Lower leg skin (tissue), 3 donors: ENCODE data around the gene NUP98.

Experiments used
- CTCF ChIP-seq, 3 donors: fragments of 450-650 bp; IDR thresholded peaks; one replicate each; pipeline ENCODE4 v1.5.1; 2016; ENCODE audit warnings: antibody characterized with exemption in 3 of 3, mild to moderate bottlenecking in 3 of 3, moderate library complexity in 2 of 3
- POLR2A ChIP-seq, 2 donors: fragments of 450-650 bp; IDR thresholded peaks; one replicate each; pipeline ENCODE4 v1.6.1; 2016 to 2017; ENCODE audit warnings: antibody characterized with exemption in 2 of 2, mild to moderate bottlenecking in 1 of 2, moderate library complexity in 1 of 2

DNA sequence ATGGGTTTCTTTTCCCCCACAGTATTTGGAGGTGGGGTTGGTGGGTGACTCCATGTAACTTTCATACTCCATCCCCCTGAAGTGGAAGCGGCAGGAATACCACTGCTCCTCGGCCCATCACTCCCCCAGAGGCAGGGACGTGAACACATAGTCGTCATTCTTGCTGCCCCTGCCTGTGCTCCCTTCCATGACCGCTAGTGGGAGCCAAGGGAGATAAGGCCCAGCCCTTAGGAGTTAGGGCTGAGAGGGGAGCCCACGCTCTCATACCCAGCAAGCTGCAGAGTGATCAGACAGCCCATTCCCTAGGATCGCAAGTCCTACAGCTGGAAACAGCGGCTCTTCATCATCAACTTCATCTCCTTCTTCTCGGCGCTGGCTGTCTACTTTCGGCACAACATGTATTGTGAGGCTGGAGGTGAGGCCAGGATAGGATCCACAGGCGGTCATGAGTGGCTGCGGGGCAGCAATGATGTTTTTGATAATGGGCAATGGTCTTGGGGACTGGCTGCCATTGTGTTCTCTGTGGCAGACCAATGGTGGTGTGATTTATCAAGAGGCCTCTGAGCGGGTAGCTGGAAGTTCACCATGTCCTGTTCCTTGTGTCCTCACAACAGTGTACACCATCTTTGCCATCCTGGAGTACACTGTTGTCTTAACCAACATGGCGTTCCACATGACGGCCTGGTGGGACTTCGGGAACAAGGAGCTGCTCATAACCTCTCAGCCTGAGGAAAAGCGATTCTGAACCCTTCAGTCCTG, 27.5 kb upstream of the NUP98 start:
- TF ChIP-seq POLR2A (IDR thresholded peaks at IDR 0.05): no peak
- no peak for TF ChIP-seq CTCF (IDR thresholded peaks at IDR 0.05)
